ENCODE results near the gene KLF7. TPM values are rescaled to one million over a fixed set of nuclear protein-coding genes. Genes with fewer than 3 reads are reported as not detected.

Gene KLF7
- total and polyA plus RNA-seq, 9 of the 15 experiments (the other 6 are each of a cell fraction or from before 2014, with no cell fraction given): 0.04 to 0.54 (median 0.07) TPM

GRCh38 chr2:207091928-207092327, 73.8 kb downstream of the KLF7 start:
- ChIA-PET POLR2A (interaction anchor here (0.7 kb wide), 1 partner anchor 9 kb away, joined by 3 read pairs; no protein-coding TSS in a partner anchor), CTCF (ENCODE audit: low intra/inter-chr PET ratio) (no interaction called here)
- no peak overlapping the region for H3K4me3 ChIP-seq
- H3K36me3 ChIP-seq (ENCODE audit: control insufficient read depth, insufficient read depth, low read length): no peaks in the 10 kb centered on the region
- TF ChIP-seq ZNF584 (CRISPR knock-in tag; IDR thresholded peaks at IDR 0.05; ENCODE audit: low read depth) (no peak), ZNF3 (CRISPR knock-in tag; IDR thresholded peaks at IDR 0.05) (no peak), PTBP1 (IDR thresholded peaks at IDR 0.05; ENCODE audit: low read depth, low read length) (no peak), MAFF (IDR thresholded peaks at IDR 0.05; ENCODE audit: low read length) (no peak), ZNF165 (CRISPR knock-in tag; IDR thresholded peaks at IDR 0.05; ENCODE audit: borderline replicate concordance) (no peak), MAFG (tag; conservative IDR thresholded peaks at IDR 0.05) (no peak), ZKSCAN8 (CRISPR knock-in tag; IDR thresholded peaks at IDR 0.05) (no peak)
- TF ChIP-seq, protein P1, sequence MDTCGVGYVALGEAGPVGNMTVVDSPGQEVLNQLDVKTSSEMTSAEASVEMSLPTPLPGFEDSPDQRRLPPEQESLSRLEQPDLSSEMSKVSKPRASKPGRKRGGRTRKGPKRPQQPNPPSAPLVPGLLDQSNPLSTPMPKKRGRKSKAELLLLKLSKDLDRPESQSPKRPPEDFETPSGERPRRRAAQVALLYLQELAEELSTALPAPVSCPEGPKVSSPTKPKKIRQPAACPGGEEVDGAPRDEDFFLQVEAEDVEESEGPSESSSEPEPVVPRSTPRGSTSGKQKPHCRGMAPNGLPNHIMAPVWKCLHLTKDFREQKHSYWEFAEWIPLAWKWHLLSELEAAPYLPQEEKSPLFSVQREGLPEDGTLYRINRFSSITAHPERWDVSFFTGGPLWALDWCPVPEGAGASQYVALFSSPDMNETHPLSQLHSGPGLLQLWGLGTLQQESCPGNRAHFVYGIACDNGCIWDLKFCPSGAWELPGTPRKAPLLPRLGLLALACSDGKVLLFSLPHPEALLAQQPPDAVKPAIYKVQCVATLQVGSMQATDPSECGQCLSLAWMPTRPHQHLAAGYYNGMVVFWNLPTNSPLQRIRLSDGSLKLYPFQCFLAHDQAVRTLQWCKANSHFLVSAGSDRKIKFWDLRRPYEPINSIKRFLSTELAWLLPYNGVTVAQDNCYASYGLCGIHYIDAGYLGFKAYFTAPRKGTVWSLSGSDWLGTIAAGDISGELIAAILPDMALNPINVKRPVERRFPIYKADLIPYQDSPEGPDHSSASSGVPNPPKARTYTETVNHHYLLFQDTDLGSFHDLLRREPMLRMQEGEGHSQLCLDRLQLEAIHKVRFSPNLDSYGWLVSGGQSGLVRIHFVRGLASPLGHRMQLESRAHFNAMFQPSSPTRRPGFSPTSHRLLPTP (IDR thresholded peaks at IDR 0.05; ENCODE audit: borderline replicate concordance, extremely low read depth, insufficient read length): no peak
- TF ChIP-seq, protein P2, sequence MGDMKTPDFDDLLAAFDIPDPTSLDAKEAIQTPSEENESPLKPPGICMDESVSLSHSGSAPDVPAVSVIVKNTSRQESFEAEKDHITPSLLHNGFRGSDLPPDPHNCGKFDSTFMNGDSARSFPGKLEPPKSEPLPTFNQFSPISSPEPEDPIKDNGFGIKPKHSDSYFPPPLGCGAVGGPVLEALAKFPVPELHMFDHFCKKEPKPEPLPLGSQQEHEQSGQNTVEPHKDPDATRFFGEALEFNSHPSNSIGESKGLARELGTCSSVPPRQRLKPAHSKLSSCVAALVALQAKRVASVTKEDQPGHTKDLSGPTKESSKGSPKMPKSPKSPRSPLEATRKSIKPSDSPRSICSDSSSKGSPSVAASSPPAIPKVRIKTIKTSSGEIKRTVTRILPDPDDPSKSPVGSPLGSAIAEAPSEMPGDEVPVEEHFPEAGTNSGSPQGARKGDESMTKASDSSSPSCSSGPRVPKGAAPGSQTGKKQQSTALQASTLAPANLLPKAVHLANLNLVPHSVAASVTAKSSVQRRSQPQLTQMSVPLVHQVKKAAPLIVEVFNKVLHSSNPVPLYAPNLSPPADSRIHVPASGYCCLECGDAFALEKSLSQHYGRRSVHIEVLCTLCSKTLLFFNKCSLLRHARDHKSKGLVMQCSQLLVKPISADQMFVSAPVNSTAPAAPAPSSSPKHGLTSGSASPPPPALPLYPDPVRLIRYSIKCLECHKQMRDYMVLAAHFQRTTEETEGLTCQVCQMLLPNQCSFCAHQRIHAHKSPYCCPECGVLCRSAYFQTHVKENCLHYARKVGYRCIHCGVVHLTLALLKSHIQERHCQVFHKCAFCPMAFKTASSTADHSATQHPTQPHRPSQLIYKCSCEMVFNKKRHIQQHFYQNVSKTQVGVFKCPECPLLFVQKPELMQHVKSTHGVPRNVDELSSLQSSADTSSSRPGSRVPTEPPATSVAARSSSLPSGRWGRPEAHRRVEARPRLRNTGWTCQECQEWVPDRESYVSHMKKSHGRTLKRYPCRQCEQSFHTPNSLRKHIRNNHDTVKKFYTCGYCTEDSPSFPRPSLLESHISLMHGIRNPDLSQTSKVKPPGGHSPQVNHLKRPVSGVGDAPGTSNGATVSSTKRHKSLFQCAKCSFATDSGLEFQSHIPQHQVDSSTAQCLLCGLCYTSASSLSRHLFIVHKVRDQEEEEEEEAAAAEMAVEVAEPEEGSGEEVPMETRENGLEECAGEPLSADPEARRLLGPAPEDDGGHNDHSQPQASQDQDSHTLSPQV (IDR thresholded peaks at IDR 0.05): no peak
- TF ChIP-seq, protein P3, sequence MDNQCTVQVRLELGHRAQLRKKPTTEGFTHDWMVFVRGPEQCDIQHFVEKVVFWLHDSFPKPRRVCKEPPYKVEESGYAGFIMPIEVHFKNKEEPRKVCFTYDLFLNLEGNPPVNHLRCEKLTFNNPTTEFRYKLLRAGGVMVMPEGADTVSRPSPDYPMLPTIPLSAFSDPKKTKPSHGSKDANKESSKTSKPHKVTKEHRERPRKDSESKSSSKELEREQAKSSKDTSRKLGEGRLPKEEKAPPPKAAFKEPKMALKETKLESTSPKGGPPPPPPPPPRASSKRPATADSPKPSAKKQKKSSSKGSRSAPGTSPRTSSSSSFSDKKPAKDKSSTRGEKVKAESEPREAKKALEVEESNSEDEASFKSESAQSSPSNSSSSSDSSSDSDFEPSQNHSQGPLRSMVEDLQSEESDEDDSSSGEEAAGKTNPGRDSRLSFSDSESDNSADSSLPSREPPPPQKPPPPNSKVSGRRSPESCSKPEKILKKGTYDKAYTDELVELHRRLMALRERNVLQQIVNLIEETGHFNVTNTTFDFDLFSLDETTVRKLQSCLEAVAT (IDR thresholded peaks at IDR 0.05): no peak
- WGBS (ENCODE audit: insufficient coverage, low coverage, missing lambda C conversion rate): 0% methylated on average over 1 of the region's 2 CpGs
- H4K20me1 ChIP-seq (replicated peaks; ENCODE audit: control insufficient read depth, insufficient read depth, low read length): no peaks in the 10 kb centered on the region
- no peaks in the 10 kb centered on the region for H3K79me2 ChIP-seq (ENCODE audit: control insufficient read depth, insufficient read depth, low read length)
- H3K9me3 ChIP-seq (replicated peaks; ENCODE audit: control insufficient read depth, insufficient read depth, low read depth, low read length): no peaks in the 10 kb centered on the region
- intact Hi-C loops (cut with micrococcal nuclease) (no loop called here), in situ Hi-C loops (cut with MboI) (no loop called here)
- H2AFZ ChIP-seq (ENCODE audit: low read depth, low read length): no peak overlapping the region
- H3K27ac ChIP-seq (ENCODE audit: extremely low read depth, low read depth, low read length): no peak overlapping the region
- no peaks in the 10 kb centered on the region for H3K9me1 ChIP-seq (ENCODE audit: control insufficient read depth, insufficient read depth, low read length)
- DNase-seq (ENCODE audit: extremely low read depth in 1 of 4, low spot score in 3 of 4) (no peak), ATAC-seq (no peak), FAIRE-seq (no peak)
- H3K4me2 ChIP-seq (ENCODE audit: insufficient read depth, low read length): no peak overlapping the region
- no peaks in the 10 kb centered on the region for H3K4me1 ChIP-seq (replicated peaks in 1 of 2; ENCODE audit: control insufficient read depth in 2 of 2, insufficient read depth in 2 of 2, low read length in 2 of 2)
- no peaks in the 10 kb centered on the region; a peak in 1 of 5 replicates for H3K27me3 ChIP-seq (ENCODE audit: control insufficient read depth in 2 of 2, insufficient read depth in 2 of 2, low read length in 2 of 2)
- no peak overlapping the region for H3K9ac ChIP-seq (ENCODE audit: insufficient read depth in 1 of 2, low read depth in 2 of 2, low read length in 2 of 2)
- no TSS peak for BruUV-seq (replicated peaks)
